ENCODE data around the gene IL1RAPL1. TPM values are rescaled to one million over a fixed set of nuclear protein-coding genes. Genes with fewer than 3 reads are reported as not detected.

The IL1RAPL1 gene
- total RNA-seq, 1 donor from 2014 or later = not detected

- DNase-seq (ENCODE audit: low spot score in 2 of 2) = no peak
- no peak for TF ChIP-seq CTCF (IDR thresholded peaks at IDR 0.05)
- H3K4me1 ChIP-seq = no peaks in the 10 kb centered on the region
- no peak overlapping the region for H3K27ac ChIP-seq
- no peaks in the 10 kb centered on the region for H3K9me3 ChIP-seq
- H3K36me3 ChIP-seq = no peaks in the 10 kb centered on the region
- intact Hi-C loops (cut with DNase I) = no loop called here
- H3K4me3 ChIP-seq = no peak overlapping the region
- no peaks in the 10 kb centered on the region for H3K27me3 ChIP-seq
Measured at GRCh38 chrX:28997706-28998463, 410.6 kb downstream of the IL1RAPL1 start.

GRCh38 chrX:28998609-28999135, 411.4 kb downstream of the IL1RAPL1 start:
- intact Hi-C loops (cut with DNase I) = no loop called here
- no peaks in the 10 kb centered on the region for H3K9me3 ChIP-seq
- no peak for TF ChIP-seq CTCF (IDR thresholded peaks at IDR 0.05)
- H3K36me3 ChIP-seq = no peaks in the 10 kb centered on the region
- H3K4me1 ChIP-seq = no peaks in the 10 kb centered on the region
- no peak for DNase-seq (ENCODE audit: low spot score in 2 of 2)
- H3K27me3 ChIP-seq = no peaks in the 10 kb centered on the region
- no peak overlapping the region for H3K27ac ChIP-seq
- no peak overlapping the region for H3K4me3 ChIP-seq

- Histone ChIP-seq H3K4me1 (no peaks in the 10 kb centered on the region), H3K27ac (no peak overlapping the region), H3K9me3 (no peaks in the 10 kb centered on the region), H3K27me3 (no peaks in the 10 kb centered on the region), H3K36me3 (no peaks in the 10 kb centered on the region), H3K4me3 (no peak overlapping the region)
- no peak for DNase-seq (ENCODE audit: low spot score in 2 of 2)
- TF ChIP-seq CTCF (IDR thresholded peaks at IDR 0.05) = no peak
- intact Hi-C loops (cut with DNase I) = no loop called here
Measured at GRCh38 chrX:29012867-29013266, 425.6 kb downstream of the IL1RAPL1 start.

- H3K4me3 ChIP-seq = no peak overlapping the region
- H3K36me3 ChIP-seq = no peaks in the 10 kb centered on the region
- no peak overlapping the region for H3K27ac ChIP-seq
- no peak for DNase-seq (ENCODE audit: low spot score in 2 of 2)
- no peak for TF ChIP-seq CTCF (IDR thresholded peaks at IDR 0.05)
- H3K27me3 ChIP-seq = no peaks in the 10 kb centered on the region
- intact Hi-C loops (cut with DNase I) = no loop called here
- H3K4me1 ChIP-seq = no peaks in the 10 kb centered on the region
- H3K9me3 ChIP-seq = no peaks in the 10 kb centered on the region
Measured at GRCh38 chrX:29023207-29023606, 436.0 kb downstream of the IL1RAPL1 start.

- H3K27ac ChIP-seq = no peak overlapping the region
- H3K4me1 ChIP-seq = no peaks in the 10 kb centered on the region
- H3K36me3 ChIP-seq = no peaks in the 10 kb centered on the region
- no peaks in the 10 kb centered on the region for H3K27me3 ChIP-seq
- TF ChIP-seq CTCF (IDR thresholded peaks at IDR 0.05) = no peak
- no peak overlapping the region for H3K4me3 ChIP-seq
- intact Hi-C loops (cut with DNase I) = no loop called here
- no peaks in the 10 kb centered on the region for H3K9me3 ChIP-seq
- DNase-seq (ENCODE audit: low spot score in 2 of 2) = no peak
Measured at GRCh38 chrX:29024871-29025270, 437.6 kb downstream of the IL1RAPL1 start.
